GM12875 (cell line): ENCODE measurements around the gene LACTBL1.

Source experiments
- H3K4me3 ChIP-seq: one replicate; pipeline ENCODE4 v1.5.1; 2011; ENCODE audit warnings: low read depth, low read length, control low read depth
- TF ChIP-seq, protein P1 (sequence below): IDR thresholded peaks from 2 replicates; pipeline ENCODE4 v1.5.1; 2011; ENCODE audit warnings: low read depth, mild to moderate bottlenecking, control low read depth, inconsistent platforms, low read length, moderate library complexity, borderline replicate concordance; ENCODE audit not compliant: insufficient read depth

The LACTBL1 gene

DNA sequence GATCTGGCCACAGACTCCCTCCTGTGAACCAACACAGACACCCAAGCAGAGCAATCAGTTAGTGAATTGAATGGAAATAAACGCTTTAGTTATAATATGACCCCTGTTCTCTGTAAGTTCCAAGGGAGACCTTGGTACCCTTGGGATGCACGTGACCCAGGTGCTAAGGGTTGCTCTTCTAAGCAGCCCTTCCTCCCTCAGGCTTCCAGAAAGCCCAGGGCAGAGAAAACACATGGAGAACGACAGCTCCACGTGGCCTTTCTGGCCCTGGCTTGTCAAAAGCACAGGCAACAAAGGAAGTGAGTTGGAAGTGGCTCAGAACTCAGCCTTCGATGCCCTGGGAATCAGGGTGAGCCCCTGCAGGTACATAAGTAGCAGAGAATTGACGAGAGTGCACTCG is 57.4 kb downstream of the LACTBL1 start:
- H3K4me3 ChIP-seq = no peak overlapping the region
- TF ChIP-seq, protein P1, sequence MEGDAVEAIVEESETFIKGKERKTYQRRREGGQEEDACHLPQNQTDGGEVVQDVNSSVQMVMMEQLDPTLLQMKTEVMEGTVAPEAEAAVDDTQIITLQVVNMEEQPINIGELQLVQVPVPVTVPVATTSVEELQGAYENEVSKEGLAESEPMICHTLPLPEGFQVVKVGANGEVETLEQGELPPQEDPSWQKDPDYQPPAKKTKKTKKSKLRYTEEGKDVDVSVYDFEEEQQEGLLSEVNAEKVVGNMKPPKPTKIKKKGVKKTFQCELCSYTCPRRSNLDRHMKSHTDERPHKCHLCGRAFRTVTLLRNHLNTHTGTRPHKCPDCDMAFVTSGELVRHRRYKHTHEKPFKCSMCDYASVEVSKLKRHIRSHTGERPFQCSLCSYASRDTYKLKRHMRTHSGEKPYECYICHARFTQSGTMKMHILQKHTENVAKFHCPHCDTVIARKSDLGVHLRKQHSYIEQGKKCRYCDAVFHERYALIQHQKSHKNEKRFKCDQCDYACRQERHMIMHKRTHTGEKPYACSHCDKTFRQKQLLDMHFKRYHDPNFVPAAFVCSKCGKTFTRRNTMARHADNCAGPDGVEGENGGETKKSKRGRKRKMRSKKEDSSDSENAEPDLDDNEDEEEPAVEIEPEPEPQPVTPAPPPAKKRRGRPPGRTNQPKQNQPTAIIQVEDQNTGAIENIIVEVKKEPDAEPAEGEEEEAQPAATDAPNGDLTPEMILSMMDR = no peak

DNA sequence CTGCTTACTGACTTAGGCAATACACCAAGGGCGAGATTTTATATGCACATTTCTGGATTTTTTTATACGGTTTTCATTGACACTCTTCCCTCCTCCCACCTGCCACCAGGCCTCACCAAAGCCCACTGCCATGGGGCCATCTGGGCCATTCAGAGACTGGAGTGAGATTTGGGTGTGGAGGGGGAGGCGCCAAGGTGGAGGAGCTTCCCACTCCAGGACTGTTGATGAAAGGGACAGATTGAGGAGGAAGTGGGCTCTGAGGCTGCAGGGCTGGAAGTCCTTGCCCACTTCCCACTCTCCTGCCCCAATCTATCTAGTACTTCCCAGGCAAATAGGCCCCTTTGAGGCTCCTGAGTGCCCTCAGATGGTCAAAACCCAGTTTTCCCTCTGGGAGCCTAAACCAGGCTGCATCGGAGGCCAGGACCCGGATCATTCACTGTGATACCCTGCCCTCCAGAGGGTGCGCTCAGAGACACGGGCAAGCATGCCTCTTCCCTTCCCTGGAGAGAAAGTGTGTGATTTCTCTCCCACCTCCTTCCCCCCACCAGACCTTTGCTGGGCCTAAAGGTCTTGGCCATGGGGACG is 57.9 kb downstream of the LACTBL1 start:
- TF ChIP-seq, protein P1 = no peak
- no peak overlapping the region for H3K4me3 ChIP-seq

DNA sequence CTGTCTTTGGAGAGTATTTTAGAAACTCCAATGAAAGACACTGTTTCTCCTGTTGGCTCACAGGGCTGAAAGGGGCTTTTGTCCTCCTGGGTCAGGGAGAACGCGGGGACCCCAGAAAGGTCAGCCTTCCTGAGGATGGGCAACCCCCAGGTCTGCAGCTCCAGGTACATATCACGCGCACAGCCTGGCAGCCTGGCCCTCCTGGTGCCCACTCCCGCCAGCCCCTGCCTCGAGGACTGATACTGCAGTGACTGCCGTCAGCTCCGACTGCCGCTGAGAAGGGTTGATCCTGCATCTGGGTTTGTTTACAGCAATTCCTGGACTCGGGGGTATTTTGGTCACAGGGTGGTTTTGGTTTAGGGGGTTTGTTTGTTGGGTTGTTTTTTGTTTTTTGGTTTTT is 58.5 kb downstream of the LACTBL1 start:
- H3K4me3 ChIP-seq = no peak overlapping the region
- TF ChIP-seq, protein P1 = no peak

DNA sequence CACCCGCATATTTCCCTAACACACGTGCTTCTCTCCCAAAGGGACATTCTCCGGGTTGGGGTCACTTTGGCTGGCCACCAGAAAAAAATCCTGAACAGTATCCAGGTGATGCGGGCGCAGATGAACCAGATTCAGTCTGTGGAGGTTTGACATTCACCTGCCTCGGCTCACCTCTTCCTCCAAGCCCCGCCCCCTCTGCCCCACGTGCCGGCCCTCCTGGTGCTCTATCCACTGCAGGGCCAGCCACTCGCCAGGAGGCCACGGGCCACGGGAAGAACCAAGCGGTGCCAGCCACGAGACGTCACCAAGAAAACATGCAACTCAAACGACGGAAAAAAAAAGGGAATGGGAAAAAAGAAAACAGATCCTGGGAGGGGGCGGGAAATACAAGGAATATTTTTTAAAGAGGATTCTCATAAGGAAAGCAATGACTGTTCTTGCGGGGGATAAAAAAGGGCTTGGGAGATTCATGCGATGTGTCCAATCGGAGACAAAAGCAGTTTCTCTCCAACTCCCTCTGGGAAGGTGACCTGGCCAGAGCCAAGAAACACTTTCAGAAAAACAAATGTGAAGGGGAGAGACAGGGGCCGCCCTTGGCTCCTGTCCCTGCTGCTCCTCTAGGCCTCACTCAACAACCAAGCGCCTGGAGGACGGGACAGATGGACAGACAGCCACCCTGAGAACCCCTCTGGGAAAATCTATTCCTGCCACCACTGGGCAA is 59.1 kb downstream of the LACTBL1 start:
- TF ChIP-seq, protein P1 = no peak
- no peak overlapping the region for H3K4me3 ChIP-seq

DNA sequence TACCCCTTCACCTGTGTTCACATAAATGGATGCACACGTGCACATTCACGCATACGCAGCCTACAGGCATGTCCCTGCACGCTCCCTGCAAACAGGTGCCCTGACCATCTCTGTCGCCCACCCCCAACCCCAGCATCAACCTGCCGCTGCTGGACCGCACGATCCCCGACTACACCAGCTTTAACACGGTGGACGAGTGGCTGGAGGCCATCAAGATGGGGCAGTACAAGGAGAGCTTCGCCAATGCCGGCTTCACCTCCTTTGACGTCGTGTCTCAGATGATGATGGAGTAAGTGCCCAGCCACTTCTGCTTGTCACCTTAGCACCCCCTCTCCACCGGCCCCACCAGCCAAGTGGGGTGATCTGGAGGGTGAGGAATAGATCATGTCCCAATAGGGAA is 60.4 kb downstream of the LACTBL1 start:
- no peak overlapping the region for H3K4me3 ChIP-seq
- TF ChIP-seq, protein P1 = no peak

DNA sequence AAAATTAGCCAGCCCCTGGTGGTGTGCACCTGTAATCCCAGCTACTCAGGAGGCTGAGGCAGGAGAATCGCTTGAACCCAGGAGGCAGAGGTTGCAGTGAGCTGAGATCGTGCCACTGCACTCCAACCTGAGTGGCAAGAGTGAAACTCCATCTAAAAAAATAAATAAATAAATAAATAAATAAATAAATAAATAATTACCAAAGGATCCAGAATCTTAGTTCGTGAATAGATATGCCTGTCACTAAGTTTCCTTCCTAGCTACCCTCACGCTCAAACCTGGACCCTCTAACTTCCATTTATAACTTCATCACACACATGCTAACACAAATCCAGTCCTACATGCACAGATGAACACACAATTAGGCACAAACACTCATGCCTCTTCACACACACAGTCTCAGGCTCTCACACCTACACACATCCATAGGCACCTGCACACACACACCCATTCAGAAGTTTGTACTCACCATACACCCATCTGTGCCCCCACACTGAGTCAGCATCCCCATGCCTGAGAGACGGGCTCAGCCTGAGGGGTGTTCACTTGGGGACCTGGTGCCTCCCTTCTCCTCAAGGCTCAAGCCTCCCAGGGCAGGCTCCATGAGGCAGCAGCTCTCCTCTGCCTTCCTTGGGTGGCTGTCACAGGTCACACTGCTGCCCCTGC is 61.5 kb downstream of the LACTBL1 start:
- TF ChIP-seq, protein P1 = no peak

DNA sequence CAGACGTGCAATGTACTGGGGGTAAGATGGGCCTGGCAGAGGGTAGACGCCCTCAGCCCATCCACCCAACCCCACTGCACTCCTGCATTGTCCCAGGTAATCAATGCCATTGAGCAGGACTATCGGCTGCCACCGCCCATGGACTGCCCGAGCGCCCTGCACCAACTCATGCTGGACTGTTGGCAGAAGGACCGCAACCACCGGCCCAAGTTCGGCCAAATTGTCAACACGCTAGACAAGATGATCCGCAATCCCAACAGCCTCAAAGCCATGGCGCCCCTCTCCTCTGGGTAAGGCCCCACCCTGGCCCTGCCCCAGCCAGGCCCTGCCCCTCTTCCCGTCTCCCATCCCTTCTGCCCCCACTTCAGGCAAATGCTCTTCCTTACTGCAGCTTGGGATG is 62.4 kb downstream of the LACTBL1 start:
- no peak overlapping the region for H3K4me3 ChIP-seq
- TF ChIP-seq, protein P1 = no peak

More for the DNA sequence above, 61.5 kb downstream of the LACTBL1 start:
- H3K4me3 ChIP-seq = no peak overlapping the region
